Effector memory CD8-positive, alpha-beta T cell (primary cell): ENCODE measurements around the gene TBX21.

ENCODE experiments used
- ATAC-seq: fragments of 150-1000 bp; cut with Tn5 transposase; replicated peaks from 2 replicates; pipeline ENCODE4 v1.10.0; 2021; ENCODE audit warnings: mild to moderate bottlenecking, moderate library complexity
- DNase-seq, 3 experiments: peaks; one replicate each; pipeline ENCODE4 v3.0.0; 2021
- H3K27ac Mint-ChIP-seq, 2 donors: one replicate each; pipeline ENCODE4 v1.8.0; 2022; ENCODE audit warnings: mild to moderate bottlenecking in 2 of 2, mixed read lengths in 2 of 2, moderate library complexity in 2 of 2
- H3K27me3 Mint-ChIP-seq, 2 donors: one replicate each; pipeline ENCODE4 v1.8.0; 2022; ENCODE audit warnings: mixed read lengths in 2 of 2
- H3K36me3 Mint-ChIP-seq: one replicate; pipeline ENCODE4 v1.8.0; 2022; ENCODE audit warnings: mild to moderate bottlenecking, moderate library complexity, mixed read lengths; ENCODE audit not compliant: insufficient read depth
- H3K4me1 Mint-ChIP-seq, 2 donors: one replicate each; pipeline ENCODE4 v1.8.0; 2022; ENCODE audit warnings: low read depth in 2 of 2, mixed read lengths in 2 of 2
- H3K4me3 Mint-ChIP-seq, 2 donors: one replicate each; pipeline ENCODE4 v1.8.0; 2022; ENCODE audit warnings: mild to moderate bottlenecking in 2 of 2, mixed read lengths in 2 of 2, moderate library complexity in 2 of 2
- H3K9me3 Mint-ChIP-seq, 2 donors: one replicate each; pipeline ENCODE4 v1.8.0; 2022; ENCODE audit warnings: mixed read lengths in 2 of 2

The TBX21 gene

DNA sequence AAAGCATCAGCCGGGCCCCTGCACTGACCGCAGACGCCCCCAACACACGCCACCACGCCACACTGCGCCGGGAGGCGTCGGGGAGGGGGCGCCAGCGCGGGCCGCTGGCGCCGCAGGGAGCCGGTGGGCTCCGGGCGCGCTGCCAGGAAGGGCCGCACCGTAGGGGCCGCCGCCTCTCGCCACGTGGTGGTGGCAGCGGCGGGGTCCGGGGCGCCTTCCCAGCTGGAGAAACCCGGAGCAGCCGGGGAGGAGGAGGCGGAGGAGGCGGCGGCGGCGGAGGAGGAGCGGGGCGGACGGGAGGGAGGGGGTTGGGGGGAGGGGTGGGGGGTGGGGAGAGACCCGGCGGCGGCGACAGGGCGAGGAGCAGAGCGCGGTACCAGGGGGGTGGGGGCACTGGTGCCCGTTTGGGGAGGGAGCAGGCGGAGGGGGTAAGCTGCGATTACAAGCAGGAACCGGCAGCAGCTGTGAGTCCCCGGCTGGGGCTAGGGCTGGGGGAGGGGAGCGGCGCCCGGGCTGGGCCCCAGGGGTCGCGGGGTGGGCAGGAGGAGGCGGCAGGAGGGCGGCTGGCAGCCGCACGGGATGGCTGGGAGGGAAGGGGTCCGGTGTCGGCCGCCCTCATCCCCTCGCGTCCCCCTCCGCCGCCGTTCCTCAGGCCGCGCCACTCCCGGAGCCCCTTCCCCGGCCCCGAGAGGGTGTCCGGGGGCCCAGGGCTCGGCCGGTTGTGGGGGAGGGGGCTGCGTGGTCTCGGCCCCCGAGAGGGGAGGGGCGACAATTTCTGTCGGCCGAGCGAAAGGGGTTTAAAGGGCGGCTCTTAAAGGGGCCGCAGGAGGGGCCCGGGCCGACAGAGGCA lies 39.1 kb upstream of the TBX21 start, which contains the start of gene TBKBP1:
TBKBP1 (plus strand) TSS at position 431 of the 850 bp plus-strand sequence. CDS start 1,952 bp downstream, outside the sequence.
- Mint-ChIP-seq H3K4me3 (peak within 1 kb of the TSS; percentile 93 to 94), H3K9me3 (no peaks in the 10 kb centered on the region), H3K27ac (peak within 1 kb of the TSS; percentile 90 to 93), H3K27me3 (no peaks in the 10 kb centered on the region), H3K4me1 (peaks cover 48% of the 10 kb centered on the region in 2 donors), H3K36me3 (peaks cover 33% of the 10 kb centered on the region)
- DNase-seq, result peak; percentile 51 to 59 (median 54)
- peak; percentile 61 for ATAC-seq

DNA sequence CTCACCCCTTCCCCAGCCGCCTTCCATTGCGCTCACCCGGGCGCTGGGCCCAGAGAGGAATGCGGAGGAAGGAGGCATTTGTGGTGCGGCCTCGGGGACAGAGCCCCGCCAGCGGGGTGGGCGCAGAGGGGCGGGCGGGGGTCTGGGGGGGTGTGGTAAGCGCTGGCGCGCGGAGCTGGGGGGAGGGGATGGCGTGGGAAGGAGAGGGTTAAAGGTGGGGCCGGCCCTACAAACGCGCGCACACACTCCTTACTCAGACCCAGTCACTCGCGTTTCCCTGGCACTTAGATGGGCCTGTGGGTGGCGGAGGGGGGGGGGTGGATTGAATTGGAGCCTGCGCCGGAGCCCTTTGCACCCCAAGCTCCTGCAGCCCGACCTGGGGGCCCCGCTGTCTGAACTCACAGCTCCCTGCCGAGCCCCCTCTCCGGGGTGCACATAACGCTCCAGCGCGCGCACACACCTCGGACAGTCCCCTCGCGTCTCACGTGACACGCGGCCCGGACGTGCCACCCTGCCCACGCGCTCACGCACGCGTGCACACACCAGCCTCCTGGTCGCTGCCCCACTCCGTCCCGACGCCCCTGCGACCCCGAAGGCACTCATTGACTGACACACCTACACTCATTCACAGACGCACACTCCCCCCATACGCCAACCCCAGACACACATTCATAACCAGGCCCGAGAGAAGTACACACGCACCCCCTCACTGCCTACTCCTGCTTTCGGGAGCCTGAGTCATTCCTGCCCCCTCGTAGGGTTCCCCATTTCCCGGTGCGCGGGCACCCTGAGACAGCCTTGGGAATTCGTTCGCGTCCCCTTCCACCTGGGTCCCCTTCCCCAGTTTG lies 38.2 kb upstream of the TBX21 start:
- H3K27ac Mint-ChIP-seq, result peak overlapping the region; percentile 90 to 93
- H3K27me3 Mint-ChIP-seq, result no peaks in the 10 kb centered on the region
- ATAC-seq, result peak; percentile 46
- peaks cover 53 to 54% of the 10 kb centered on the region in 2 donors for H3K4me1 Mint-ChIP-seq
- no peaks in the 10 kb centered on the region for H3K9me3 Mint-ChIP-seq
- peak in 2 of 3 experiments; percentile 28 for DNase-seq
- peaks cover 39% of the 10 kb centered on the region for H3K36me3 Mint-ChIP-seq
- H3K4me3 Mint-ChIP-seq, result peak overlapping the region; percentile 93 to 94

DNA sequence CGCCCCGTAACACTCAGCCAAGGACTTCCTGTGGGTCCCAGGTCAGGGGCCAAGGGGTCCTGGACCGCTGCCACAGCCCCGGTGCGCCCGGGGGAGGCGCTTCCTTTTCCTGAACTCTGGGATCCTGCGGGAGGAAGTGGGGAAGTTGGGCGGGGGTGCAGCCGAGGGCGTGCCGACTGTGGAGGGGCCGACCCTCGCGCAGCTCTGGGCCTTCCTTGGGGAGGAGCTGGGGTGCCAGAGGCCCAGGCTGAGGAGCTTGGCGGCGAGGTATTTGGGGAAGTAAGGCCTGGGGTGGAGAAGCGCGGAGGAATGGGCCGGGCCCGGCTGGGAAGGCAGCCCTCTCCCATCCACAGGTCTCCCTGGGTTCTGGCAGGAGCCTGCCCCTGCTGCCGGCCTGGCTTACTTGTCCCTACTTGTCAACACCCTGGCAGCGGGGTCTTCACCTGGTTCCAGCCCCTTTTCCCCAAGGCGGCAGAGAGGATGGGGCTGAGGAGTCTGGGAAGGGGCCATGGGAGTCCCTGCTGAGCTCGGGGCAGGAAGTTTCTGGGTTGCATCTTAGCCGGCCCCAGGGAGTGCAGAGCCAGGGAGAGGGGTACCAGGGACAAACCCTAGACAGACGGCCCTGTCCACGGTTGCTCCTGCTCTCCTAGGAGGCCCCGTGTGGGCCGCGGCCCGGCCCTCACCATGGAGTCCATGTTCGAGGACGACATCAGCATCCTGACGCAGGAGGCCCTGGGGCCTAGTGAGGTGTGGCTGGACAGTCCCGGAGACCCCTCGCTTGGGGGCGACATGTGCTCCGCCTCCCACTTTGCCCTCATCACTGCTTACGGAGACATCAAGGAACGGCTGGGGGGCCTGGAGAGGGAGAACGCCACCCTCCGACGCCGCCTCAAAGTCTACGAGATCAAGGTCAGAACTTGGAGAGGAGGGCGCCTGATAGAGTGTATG lies 37.3 kb upstream of the TBX21 start:
- H3K27me3 Mint-ChIP-seq, result no peaks in the 10 kb centered on the region
- ATAC-seq (no peak), DNase-seq (no peak)
- H3K4me1 Mint-ChIP-seq, result peaks cover 57 to 59% of the 10 kb centered on the region in 2 donors
- peak overlapping the region; percentile 93 to 94 for H3K4me3 Mint-ChIP-seq
- no peaks in the 10 kb centered on the region for H3K9me3 Mint-ChIP-seq
- peak overlapping the region; percentile 90 to 93 for H3K27ac Mint-ChIP-seq
- peaks cover 46% of the 10 kb centered on the region for H3K36me3 Mint-ChIP-seq

DNA sequence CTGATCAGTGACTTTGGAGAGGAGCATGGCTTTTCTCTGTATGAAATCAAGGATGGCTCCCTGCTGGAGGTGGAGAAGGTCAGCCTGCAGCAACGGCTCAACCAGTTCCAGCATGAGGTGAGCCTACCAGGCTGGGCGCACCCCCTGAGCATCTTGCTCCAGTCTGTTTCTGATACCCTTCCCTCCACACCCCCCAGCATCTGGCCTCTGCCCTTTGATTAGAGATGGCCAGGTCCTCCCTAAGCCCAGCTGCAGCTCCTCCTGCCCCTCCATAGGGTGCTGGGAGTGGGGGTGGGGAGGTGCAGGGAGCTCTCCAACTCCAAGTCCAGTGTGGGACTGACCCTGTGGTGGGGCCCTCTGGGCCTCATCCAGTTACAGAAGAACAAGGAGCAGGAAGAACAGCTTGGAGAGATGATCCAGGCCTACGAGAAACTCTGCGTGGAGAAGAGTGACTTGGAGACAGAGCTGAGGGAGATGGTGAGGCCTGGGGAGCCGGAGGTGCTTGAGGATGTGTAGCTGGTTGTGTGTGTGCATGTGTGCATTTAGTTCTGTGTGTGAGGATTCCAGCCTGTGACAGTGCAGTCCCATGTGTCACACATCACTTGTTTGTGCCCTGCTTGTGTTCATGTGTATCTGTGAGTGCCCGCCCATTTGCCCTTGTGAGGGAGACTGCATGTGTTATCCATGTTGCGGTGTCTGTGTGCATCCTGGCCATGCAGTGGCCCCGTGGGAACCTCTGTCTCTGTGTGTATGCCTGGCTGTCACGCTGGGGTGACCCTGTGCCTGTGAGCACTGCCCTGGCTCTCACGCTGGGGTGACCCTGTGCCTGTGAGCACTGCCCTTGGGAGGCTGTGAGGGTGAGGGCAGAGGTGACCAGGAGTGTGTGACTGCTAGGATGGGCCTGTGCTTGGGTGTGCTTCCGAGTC lies 36.1 kb upstream of the TBX21 start:
- Mint-ChIP-seq H3K4me1 (peaks cover 68 to 70% of the 10 kb centered on the region in 2 donors), H3K27ac (peak overlapping the region; percentile 76 to 88), H3K36me3 (peaks cover 54% of the 10 kb centered on the region), H3K27me3 (no peaks in the 10 kb centered on the region), H3K9me3 (no peaks in the 10 kb centered on the region), H3K4me3 (peak overlapping the region in 1 of 2 donors; percentile 94)
- DNase-seq (no peak), ATAC-seq (no peak)

DNA sequence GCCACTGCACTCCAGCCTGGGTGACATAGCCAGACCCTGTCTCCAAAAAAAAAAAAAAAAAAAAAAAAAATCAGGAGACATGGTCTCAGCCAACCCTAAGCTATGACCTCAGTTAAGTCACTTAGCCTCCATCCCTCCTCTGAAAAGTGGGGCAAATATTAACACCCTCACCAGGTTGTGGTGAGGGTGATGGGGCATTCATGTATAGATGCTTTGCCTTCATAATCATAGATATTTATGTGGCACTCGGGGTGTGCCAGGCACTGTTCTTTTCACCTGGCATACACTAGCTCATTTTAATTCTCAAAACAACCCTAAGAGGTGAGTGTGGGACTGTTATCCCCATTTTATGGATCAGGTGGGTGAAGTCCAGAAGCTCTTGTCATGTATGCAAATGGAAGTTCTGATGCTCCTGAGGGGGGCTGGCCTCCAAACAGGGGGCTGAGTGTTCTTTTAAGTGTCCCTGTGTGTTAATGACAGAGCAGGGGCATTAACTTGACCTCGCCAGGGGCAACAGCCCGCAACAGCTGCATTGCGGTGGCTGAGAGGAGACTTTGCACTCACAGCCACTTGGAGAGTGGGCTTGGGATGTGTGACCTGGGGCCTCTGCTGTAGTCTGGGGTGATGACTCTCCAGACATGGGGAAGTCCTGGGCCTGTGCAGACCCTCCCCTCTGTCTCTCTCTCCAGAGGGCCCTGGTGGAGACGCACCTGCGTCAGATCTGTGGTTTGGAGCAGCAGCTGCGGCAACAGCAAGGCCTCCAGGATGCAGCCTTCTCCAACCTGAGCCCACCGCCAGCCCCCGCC lies 34.9 kb upstream of the TBX21 start:
- H3K4me1 Mint-ChIP-seq, result peaks cover 68 to 69% of the 10 kb centered on the region in 2 donors
- H3K9me3 Mint-ChIP-seq, result no peaks in the 10 kb centered on the region
- no peak for DNase-seq
- no peaks in the 10 kb centered on the region for H3K27me3 Mint-ChIP-seq
- H3K4me3 Mint-ChIP-seq, result peak overlapping the region; percentile 59 to 85
- peak overlapping the region; percentile 76 to 88 for H3K27ac Mint-ChIP-seq
- H3K36me3 Mint-ChIP-seq, result peaks cover 58% of the 10 kb centered on the region
- ATAC-seq, result peak; percentile 7

DNA sequence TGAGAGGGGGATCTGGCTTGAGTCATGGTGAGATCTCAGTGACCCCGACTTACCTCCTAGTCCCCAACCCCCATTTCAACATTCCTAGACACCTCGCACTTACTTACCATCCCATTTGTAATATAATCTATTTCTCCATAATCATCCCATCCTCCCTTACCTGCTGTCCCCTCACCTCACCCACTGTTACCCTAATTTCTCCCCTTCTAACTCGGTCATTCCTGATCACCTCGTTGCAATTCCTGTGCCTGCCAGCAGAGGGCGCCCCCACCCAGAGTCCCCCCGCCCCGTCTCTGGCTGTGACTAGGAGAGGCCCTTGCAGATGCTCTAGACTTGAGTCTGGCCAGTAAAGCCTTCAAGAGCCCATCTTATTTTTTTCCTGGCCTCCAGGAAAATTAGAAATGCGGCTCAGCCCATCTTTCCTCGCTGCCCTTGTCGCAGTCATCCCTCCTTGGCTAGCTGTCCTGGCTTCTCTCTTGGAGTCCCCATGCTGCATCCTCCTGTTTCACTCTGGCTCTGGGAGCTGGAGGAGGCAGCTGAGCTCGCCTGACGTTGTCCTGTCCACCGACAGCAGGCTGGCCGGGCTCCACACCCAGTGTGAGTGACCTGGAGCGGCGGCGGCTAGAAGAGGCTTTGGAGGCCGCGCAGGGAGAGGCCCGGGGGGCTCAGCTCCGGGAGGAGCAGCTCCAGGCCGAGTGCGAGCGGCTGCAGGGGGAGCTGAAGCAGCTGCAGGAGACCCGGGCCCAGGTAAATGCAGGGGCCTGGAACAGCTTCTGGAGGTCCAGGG lies 34.1 kb upstream of the TBX21 start:
- Mint-ChIP-seq H3K9me3 (no peaks in the 10 kb centered on the region), H3K4me1 (peaks cover 71 to 73% of the 10 kb centered on the region in 2 donors), H3K27ac (peak overlapping the region; percentile 76 to 88), H3K36me3 (peaks cover 61% of the 10 kb centered on the region), H3K27me3 (no peaks in the 10 kb centered on the region), H3K4me3 (peak overlapping the region; percentile 59 to 85)
- ATAC-seq (peak; percentile 31), DNase-seq (peak; percentile 73 to 80 (median 74))

DNA sequence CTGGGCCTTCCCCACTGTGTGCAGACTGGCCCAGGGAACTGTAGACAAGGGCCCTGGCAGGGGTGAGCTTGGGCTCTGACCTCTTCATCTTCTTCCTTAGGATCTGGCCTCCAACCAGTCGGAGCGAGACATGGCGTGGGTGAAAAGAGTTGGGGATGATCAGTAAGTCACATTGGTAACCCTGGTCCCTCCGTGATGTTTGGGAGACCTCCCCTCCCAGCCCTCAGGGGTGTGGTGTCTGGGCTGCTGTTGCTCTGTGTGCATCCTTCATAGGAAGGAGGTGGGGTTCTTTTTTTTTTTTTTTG lies 33.5 kb upstream of the TBX21 start:
- peak overlapping the region; percentile 59 to 85 for H3K4me3 Mint-ChIP-seq
- no peaks in the 10 kb centered on the region for H3K9me3 Mint-ChIP-seq
- H3K27ac Mint-ChIP-seq, result peak overlapping the region in 1 of 2 donors; percentile 88
- H3K36me3 Mint-ChIP-seq, result peaks cover 58% of the 10 kb centered on the region
- no peaks in the 10 kb centered on the region for H3K27me3 Mint-ChIP-seq
- DNase-seq, result no peak
- no peak for ATAC-seq
- peaks cover 77 to 78% of the 10 kb centered on the region in 2 donors for H3K4me1 Mint-ChIP-seq

DNA sequence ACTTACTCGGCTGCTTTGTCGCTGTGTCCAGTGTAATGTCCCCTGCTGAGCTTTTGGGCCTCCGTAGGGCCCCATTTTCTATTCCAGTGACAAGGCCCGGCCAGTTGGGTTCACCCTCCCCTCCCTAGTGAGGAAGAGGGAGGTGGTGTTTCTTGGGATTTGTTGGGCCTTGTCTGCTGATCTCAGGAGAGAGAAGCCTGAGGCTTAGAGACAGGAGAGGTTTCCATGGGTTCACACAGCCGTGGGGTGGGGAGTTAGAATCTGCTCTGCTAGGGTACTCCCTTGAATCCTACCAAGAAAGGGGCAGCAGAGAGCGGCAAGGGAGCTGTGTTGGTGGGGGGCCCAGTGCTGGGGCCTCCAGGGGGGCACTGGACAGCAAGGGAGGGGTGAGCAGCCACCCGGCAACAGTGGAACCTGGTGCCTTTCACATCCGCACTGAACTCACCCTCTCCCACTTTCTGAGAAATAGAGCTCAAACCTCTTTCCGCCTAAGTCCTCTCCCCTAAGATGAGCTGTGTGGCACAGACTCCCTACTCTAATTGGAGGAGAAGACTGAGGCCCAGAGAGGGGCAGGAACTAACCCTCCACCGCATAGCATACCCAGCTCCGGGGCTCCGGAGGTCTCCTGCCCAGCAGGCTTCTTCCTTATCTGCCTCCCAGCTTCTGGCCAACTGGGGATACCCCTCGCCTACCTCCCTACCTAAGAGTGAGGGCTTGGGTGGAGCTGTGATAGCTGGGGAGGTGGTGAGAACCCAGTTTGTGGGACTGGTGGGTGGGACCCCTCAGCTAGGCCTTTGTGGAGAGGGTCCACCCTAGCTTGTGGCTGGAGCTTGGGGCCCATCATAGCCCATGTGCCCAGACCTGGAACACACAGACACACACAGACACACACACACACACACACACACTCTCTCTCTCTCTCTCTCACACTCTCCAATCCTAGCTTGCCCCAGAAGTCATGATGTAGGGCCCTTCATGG lies 32.3 kb upstream of the TBX21 start:
- ATAC-seq (peak; percentile 25), DNase-seq (no peak)
- H3K36me3 Mint-ChIP-seq, result peaks cover 63% of the 10 kb centered on the region
- H3K9me3 Mint-ChIP-seq, result no peaks in the 10 kb centered on the region
- H3K4me3 Mint-ChIP-seq, result peak overlapping the region; percentile 85 to 86
- peaks cover 80% of the 10 kb centered on the region in 2 donors for H3K4me1 Mint-ChIP-seq
- peak overlapping the region; percentile 96 for H3K27ac Mint-ChIP-seq
- H3K27me3 Mint-ChIP-seq, result no peaks in the 10 kb centered on the region

DNA sequence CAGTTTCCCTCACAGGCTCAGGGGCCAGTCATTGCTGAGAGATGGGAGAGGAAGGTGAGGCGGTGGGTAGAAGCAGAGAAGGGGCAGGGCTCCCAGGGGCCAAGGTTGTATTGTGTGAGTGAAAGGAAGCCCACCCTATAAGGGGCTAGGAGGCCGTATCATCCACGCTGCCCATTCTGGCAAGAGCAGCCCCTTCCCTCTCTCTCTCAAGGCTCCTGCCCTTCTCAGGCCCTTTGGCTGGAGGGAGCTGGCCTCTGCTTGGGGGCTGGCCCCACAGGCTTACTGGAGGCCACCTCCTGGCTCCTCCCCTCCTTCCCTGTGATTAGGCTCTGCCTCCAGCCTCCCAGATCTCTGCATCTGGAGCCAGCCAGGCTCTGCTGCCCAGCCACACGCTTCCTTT lies 31.4 kb upstream of the TBX21 start:
- Mint-ChIP-seq H3K4me1 (peaks cover 84 to 89% of the 10 kb centered on the region in 2 donors), H3K36me3 (peaks cover 65% of the 10 kb centered on the region), H3K9me3 (no peaks in the 10 kb centered on the region), H3K27me3 (no peaks in the 10 kb centered on the region), H3K27ac (peak overlapping the region; percentile 96), H3K4me3 (peak overlapping the region; percentile 85 to 86)
- no peak for ATAC-seq
- no peak for DNase-seq

DNA sequence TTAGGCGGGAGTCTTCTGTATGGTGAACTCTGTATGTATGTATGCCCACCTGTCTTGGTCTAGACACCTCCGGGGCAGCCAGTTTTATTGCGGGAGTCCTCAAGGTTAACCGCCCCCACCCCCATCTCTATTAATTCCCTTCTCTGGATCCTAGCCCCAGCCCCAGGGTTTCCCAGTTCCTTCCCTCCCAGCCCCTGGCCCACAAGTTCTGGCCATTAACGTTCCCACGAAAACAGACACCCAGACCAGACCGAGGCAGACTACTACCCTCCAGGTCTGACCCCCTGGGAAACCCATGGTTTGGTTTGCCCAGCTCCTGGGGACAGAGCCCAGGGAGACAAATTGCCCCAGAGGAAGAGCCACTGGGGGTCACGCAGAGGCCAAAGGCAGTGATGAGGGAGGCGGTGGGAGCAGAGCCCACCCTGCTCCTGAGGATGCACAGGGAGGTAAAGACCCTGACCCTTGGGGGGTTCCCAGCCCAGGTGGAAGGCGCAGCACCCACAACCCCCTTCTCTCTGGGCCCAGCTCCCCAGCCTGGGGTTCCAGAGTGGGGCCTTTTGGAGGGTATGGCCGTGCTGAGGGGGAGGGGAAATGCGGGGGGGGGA lies 30.5 kb upstream of the TBX21 start:
- Mint-ChIP-seq H3K27ac (peak overlapping the region; percentile 96), H3K27me3 (no peaks in the 10 kb centered on the region), H3K4me1 (peaks cover 84 to 91% of the 10 kb centered on the region in 2 donors), H3K4me3 (peak overlapping the region; percentile 85 to 86), H3K9me3 (no peaks in the 10 kb centered on the region), H3K36me3 (peaks cover 70% of the 10 kb centered on the region)
- ATAC-seq (no peak), DNase-seq (no peak)
